C1 segment of cervical spinal cord (tissue), 14 donors: ENCODE results near the gene BTBD7.

Source experiments
- DNase-seq, 14 donors: peaks; one replicate each; lab custom pipeline; 2025; lab: John Stamatoyannopoulos, UW

The BTBD7 gene

GRCh38 chr14:93305725-93306418 lies 27.0 kb downstream of the BTBD7 start:
- DNase-seq = no peak

GRCh38 chr14:93304771-93305170 lies 28.1 kb downstream of the BTBD7 start:
- DNase-seq = no peak

GRCh38 chr14:93303659-93304058 lies 29.2 kb downstream of the BTBD7 start:
- DNase-seq = peak in 2 of 14 donors; percentile 3 to 8

- DNase-seq = no peak
Observed at GRCh38 chr14:93302688-93303581, 29.9 kb downstream of the BTBD7 start.

- DNase-seq = no peak
Observed at GRCh38 chr14:93301821-93302447, 30.9 kb downstream of the BTBD7 start.

GRCh38 chr14:93299866-93300265 lies 33.0 kb downstream of the BTBD7 start:
- DNase-seq = no peak

- no peak for DNase-seq
Observed at GRCh38 chr14:93299416-93299815, 33.4 kb downstream of the BTBD7 start.

- no peak for DNase-seq
Observed at GRCh38 chr14:93295541-93296220, 37.2 kb downstream of the BTBD7 start.

- no peak for DNase-seq
Observed at GRCh38 chr14:93286212-93286890, 46.5 kb downstream of the BTBD7 start.

GRCh38 chr14:93285044-93285443 lies 47.8 kb downstream of the BTBD7 start:
- no peak for DNase-seq

GRCh38 chr14:93281937-93282336 lies 50.9 kb downstream of the BTBD7 start:
- DNase-seq = no peak

GRCh38 chr14:93280743-93281142 lies 52.1 kb downstream of the BTBD7 start:
- DNase-seq = no peak

- DNase-seq = no peak
Observed at GRCh38 chr14:93276031-93276716, 56.7 kb downstream of the BTBD7 start.

- no peak for DNase-seq
Observed at GRCh38 chr14:93274055-93274806, 58.6 kb downstream of the BTBD7 start.

GRCh38 chr14:93271111-93271510 lies 61.7 kb downstream of the BTBD7 start:
- no peak for DNase-seq

GRCh38 chr14:93269341-93270068 lies 63.3 kb downstream of the BTBD7 start:
- peak in 12 of 14 donors; percentile 12 to 74 (median 49) for DNase-seq

- DNase-seq = no peak
Observed at GRCh38 chr14:93268406-93268805, 64.4 kb downstream of the BTBD7 start.

- no peak for DNase-seq
Observed at GRCh38 chr14:93267149-93267711, 65.6 kb downstream of the BTBD7 start.

- DNase-seq = no peak
Observed at GRCh38 chr14:93266127-93266526, 66.7 kb downstream of the BTBD7 start.
